Activated gamma-delta T cell (primary cell): Measurements from ENCODE around the gene AGAP2.
"Not testable (repeated sequence)": the region's sequence is repeated elsewhere in the genome, so short reads cannot be mapped to it uniquely, and the experiment has no call there.

Experiments
- DNase-seq: peaks from one replicate; lab custom pipeline; 2025; lab: John Stamatoyannopoulos, UW

AGAP2 gene

DNA sequence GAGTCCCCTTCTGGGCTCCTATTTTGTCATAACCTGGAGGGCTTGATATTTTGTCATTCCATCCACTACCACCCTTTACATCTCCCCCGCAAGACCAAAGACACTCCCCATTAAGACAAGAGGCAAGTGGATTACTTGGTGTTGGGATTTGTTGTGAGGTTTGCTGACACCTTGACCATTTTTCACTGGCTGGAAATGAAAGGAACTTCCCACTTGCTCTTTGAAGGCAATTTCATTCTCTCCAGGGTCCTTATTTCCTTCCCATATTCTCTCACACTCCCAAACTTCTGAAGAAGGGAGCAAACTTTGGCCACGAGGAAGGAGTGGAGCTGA lies 14.9 kb downstream of the AGAP2 start:
- no peak for DNase-seq

DNA sequence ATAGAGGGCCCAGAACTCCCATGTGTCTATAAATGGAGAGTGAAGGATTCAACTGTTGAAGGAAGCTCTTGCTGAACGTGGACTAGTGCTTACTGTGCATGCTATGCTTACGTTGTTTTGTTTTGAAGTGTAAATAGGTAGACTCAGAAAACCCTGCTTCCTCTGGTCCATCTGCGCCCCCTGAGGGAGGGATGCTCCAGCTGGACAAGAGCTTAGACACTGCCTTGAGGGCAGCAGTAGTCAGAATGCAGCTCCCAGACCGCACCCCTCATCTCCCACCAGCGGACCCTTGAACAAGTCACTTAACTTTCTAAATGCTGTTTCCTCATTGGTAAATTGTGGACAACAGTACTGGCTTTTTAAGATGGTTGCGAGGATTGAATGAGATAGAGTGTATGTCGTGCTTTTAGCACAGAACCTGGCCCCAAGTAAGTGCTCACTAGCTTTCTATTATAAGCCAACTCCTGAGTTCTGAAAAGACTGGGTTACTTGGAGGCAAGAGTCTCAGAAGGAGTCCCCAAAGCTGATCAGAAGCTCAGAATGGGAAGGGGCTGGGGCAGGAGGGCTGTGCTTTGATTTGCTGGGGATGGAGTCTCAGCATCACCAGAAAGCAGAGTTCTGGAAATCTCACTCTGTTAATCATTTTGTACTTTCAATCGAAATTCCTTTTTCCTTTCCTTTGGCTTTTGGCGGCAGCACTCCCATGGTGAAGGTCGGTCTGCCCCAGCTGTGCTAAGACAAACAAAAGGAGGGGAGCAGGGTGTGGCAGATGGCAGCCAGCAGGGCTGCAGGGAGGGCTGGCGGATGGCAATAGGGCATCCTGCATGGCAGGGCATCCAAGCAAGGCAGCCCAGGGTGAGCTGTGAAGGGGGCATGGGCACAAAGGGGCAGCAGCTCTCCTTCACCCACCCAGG lies 15.6 kb downstream of the AGAP2 start:
- DNase-seq, result no peak

DNA sequence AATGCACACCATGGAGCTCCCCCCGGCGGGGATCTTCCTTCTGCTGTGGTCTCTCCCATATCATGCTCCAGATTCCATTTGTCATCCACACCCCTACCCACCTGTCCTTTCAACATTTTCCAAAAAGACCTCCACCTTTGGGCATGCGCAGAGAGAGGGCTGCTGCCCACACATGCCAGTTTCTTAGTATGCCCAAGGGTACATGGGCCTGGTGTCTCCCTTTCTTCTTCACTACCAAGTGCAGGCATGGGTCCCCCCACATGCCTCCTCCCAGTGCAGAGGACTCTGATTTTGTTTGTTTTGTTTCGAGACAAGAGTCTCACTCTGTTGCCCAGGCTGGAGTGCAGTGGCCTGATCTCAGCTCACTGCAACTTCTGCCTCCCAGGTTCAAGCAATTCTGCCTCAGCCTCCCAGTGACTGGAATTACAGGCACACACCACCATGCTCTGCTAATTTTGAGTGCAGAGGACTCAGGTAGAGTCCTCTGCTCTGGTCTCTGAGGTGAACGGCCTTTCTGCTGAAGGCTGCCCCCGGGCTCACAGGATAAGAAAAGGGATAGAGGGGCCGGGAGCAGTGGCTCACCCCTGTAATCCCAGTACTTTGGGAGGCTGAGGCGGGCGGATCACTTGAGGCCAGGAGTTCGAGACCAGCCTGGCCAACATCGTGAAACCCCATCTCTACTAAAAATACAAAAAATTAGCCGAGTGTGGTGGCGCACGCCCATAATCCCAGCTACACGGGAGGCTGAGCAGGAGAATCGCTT lies 16.5 kb downstream of the AGAP2 start:
- not testable (repeated sequence) for DNase-seq

DNA sequence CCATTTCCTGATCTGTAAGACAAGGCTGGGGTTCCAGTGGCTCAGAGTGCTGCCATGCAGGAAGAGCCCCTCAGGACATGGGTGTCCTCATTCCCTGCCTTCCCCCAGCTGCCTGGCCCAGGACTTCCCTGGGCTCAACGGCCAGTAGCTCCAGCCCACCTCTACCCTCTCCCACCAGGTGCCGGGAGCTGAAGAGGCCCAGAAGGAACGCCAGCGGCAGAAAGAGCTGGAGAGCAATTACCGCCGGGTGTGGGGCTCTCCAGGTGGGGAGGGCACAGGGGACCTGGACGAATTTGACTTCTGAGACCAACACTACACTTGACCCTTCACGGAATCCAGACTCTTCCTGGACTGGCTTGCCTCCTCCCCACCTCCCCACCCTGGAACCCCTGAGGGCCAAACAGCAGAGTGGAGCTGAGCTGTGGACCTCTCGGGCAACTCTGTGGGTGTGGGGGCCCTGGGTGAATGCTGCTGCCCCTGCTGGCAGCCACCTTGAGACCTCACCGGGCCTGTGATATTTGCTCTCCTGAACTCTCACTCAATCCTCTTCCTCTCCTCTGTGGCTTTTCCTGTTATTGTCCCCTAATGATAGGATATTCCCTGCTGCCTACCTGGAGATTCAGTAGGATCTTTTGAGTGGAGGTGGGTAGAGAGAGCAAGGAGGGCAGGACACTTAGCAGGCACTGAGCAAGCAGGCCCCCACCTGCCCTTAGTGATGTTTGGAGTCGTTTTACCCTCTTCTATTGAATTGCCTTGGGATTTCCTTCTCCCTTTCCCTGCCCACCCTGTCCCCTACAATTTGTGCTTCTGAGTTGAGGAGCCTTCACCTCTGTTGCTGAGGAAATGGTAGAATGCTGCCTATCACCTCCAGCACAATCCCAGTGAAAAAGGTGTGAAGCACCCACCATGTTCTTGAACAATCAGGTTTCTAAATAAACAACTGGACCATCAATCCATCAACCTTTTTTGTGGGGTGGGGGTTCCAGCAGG lies 17.6 kb downstream of the AGAP2 start:
- DNase-seq, result no peak

DNA sequence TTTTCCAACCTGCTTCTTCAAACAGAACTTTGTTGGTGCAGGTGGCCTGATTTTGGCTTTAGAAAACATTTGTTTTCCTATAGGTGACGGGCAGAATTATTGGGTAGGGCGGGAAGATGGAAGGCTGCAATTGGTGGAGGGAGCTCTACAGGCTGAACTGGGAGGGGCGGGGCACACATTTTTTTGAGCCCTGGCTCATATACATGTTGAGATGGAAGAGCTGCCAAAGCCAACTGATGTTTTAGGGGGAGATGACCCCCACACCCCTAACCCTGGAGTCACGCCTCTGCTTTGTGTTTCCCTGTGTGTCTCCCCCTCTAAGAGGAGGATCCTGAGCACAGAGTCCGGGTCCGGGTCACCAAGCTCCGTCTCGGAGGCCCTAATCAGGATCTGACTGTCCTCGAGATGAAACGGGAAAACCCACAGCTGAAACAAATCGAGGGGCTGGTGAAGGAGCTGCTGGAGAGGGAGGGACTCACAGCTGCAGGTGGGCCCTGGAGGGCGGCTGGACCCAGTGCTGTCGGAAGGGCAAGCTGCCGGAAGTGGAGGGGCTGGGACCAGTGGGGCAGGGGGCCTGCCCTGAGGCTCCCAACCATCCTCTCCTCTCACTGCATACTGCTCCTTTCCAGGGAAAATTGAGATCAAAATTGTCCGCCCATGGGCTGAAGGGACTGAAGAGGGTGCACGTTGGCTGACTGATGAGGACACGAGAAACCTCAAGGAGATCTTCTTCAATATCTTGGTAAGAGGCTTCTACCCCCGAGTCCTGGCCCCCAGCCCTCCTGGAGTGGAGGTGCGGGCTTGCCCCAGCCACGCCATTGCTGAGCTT lies 18.6 kb downstream of the AGAP2 start:
- no peak for DNase-seq

DNA sequence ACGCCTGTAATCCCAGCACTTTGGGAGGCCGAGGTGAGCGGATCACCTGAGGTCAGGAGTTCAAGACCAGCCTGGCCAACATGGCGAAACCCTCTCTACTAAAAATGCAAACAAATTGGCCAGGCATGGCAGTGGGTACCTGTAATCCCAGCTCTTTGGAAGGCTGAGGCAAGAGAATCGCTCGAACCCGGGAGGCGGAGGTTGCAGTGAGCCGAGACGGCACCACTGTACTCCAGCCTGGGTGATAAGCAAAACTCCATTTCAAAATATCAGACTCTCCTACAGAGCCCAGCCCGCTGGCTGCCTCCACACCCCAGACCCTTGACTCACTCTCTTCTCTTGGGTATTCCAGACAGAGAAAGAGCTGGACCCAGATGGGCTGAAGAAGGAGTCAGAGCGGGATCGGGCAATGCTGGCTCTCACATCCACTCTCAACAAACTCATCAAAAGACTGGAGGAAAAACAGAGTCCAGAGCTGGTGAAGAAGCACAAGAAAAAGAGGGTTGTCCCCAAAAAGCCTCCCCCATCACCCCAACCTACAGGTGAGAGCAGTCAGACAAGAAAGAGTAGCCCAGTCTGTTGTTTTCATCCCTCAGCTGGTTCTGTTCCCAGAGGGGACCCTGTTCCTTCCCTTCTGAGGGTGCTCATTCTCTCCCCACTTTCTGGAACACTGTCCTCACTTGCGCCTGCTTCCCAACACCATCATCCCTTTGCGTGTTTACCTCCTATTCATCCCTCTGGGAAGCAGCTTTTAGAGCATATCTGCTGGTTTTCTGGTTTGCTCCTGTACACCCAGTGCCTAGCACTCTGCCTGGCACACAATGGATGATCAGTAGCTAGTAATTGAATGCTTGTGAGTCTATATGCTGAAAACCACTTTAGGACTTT lies 19.7 kb downstream of the AGAP2 start:
- DNase-seq, result no peak

DNA sequence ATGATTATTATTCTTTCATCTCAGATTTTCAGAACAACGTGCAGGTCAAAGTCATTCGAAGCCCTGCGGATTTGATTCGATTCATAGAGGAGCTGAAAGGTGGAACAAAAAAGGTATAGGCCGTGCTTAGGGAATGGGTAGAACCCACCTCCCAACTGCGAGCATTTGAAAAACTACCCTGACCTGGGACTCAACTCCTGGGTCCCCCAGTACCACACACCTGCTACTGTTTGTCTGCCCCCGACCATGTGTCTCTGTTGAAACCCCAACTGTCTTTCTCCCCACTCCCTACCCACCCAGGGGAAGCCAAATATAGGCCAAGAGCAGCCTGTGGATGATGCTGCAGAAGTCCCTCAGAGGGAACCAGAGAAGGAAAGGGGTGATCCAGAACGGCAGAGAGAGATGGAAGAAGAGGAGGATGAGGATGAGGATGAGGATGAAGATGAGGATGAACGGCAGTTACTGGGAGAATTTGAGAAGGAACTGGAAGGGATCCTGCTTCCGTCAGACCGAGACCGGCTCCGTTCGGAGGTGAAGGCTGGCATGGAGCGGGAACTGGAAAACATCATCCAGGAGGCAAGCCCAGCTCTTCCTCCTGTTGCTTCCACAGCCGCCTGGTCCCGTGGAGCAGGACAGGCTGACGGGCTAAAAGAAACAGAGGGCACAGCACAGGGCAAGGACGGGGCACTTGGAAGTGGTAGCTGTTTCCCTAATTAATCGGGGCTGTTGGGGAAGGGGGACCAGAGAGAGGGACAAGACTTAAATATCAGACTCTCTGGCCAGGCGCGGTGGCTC lies 20.5 kb downstream of the AGAP2 start:
- DNase-seq, result no peak

DNA sequence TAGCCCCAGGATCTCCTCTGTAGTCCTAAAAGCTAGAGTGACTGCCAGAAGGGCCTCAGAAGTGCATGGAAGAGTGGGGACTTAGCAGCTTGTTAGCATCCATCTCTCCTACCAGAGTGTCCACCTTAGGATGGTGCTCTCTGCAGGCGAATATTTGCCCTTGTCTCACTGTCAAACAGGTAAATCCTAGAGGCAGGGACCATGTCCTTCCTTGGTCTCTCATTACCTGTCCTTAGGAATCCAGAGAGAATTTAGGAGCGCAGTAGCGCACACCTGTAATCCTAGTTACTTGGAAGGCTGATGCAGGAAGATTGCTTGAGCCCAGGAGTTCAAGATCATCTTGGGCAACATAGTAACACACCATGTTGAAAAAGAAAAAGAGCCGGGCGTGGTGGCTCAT lies 21.4 kb downstream of the AGAP2 start:
- no peak for DNase-seq

DNA sequence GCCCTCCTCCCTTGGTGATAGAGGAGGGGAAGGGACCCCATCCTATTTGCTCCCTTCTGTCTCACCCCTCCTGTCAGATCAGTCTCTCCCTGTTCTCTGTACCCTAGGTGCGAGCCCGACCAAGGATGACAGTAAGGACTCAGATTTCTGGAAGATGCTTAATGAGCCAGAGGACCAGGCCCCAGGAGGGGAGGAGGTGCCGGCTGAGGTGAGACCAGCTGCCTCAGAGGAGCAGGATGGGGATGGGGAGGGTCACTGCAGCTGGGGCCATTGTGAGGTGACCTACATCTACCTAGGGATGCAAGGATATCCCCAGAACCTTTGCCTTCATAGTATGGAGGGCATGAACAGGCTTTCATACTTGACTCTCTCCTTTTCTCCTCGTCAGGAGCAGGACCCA lies 22.2 kb downstream of the AGAP2 start:
- DNase-seq, result no peak

DNA sequence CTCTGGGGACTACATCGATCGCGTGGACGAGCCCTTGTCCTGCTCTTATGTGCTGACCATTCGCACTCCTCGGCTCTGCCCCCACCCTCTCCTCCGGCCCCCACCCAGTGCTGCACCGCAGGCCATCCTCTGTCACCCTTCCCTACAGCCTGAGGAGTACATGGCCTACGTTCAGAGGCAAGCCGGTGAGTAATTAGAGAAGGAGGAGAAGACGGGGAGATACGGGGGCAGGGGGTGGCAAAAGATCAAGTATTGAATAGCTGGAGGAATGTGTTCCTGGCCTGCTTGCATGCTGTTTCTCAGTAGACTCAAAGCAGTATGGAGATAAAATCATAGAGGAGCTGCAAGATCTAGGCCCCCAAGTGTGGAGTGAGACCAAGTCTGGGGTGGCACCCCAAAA lies 22.8 kb downstream of the AGAP2 start:
- DNase-seq, result no peak

DNA sequence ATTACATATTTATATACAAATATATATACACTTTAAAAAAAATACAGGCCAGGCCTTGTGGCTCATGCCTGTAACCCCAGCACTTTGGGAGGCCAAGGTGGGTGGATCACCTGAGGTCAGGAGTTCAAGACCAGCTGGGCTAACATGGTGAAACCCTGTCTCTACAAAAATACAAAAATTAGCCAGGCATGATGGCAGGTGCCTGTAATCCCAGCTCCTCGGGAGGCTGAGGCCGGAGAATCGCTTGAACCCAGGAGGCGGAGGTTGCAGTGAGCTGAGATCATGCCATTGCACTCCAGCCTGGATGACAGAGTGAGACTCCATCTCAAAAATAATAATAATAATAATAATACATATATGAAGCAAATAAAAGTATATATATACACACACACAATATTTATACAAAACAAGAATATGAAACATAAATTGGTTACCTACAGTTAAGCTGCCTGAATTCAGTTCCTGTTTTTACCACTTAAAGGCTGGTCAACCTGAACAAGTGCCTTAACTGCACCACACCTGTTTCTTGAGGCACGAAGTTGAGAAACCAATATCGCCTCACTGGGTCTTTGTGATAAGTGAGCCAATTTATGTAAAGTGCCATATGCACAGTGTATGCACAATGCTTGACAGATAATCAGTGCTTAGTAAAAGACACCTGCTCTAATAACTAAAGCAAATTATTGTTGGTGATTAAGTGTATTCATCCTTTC lies 23.4 kb downstream of the AGAP2 start:
- not testable (repeated sequence) for DNase-seq

DNA sequence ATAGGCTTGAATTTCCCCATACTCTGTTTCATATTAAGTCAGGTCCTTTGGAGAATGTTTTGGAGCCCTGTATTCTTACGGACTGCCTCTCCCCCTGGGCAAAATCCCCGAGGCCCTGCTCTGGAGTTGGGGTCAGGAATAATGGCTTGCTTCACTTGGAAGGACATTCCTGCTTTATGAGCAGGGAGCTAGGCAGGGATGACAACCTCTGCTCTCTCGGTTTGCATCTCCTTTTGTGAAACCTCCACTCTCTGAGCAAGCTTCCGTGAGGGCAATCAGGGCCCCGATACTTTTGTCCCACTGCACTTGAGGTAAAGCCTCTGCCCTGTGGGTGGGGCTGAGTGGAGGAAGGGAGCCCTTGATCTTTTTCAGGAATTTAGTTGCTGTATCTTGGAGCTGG lies 25.3 kb downstream of the AGAP2 start:
- no peak for DNase-seq

DNA sequence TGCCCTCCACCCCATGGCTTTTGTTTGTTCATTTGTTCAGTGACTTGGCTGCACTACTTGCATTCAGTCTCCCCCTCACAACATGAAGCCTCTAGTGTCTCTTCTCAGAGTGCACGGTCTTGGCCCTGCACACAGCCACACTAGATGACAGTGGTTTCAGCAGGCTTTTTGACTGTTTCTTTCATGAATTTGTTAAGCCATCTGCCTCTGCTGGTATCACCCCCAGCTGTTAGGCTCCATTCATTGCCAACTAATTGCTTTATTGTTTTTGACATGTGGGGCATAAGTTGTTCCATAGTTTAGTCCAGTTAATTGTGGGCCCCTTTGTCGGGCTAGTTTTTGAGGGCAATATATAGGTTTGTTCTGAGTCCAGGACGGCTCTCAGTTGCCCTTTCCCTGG lies 25.8 kb downstream of the AGAP2 start:
- DNase-seq, result no peak

DNA sequence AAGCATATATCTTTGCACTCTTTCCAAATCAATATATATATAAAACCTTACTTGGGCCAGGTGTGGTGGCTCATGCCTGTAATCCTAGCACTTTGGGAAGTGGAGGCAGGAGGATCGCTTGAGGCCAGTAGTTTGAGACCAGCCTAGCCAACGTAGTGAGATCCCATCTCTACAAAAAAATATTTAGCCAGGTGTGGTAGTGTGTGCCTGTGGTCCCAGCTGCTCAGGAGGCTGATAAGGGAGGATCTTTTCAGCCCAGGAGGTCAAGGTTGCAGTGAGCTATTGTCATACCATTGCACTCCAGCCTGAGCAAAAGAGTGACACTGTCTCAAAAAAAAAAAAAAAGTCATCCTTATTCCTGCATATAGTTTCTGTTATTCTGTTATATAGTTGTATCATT lies 30.2 kb downstream of the AGAP2 start:
- DNase-seq, result no peak

DNA sequence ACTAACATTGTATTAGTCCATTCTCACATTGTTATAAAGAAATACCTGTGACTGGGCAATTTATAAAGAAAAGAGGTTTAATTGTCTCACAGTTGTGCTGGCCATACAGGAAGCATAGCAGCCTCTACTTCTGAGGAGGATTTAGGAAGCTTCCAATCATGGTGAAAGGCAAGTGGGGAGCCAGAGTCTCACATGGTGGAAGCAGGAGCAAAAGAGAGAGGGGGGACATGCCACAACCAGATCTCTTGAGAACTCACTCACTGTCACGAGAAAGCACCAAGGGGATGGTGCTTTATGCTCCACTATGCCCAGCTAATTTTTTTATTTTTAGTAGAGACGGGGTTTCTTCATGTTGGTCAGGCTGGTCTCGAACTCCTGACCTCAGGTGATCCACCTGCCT lies 31.3 kb downstream of the AGAP2 start:
- no peak for DNase-seq

DNA sequence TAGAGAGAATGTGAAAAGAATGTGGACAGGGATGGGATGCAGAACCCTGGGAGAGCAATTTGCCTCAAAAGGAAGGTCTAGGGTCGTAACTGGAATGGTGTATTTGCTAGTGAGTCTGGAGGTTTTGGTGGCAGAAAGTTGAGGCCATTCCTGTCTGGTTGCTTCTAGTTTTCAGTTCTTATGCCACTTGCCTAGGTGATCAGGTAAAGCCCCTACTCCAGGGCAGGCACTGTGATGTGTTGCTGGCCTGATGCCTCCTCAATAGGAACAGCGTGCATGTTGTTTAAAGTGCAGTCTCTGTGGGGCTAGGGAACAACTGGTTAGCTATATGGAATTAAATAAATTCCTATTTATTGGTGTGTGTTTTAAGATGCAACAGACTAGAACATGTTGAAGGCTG lies 38.2 kb downstream of the AGAP2 start:
- DNase-seq, result no peak

DNA sequence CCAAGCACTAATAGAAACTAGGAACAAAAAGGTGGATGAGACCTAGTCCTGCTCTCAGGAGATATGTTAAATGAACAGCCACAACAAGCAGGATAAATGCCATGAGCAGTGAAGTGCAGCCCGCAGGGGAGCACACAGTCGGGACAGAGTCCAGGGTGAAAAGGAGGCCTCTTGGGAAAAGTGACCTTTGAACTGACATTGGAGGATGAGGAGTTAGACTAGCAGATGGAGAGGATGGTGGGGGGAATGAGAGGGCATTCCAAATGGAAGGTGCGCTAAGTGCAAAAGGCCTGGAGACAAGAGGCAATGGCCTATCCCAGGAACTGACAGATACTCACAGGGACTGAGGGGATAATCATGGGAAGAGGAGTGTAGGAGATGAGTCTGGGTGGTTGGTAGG lies 40.1 kb downstream of the AGAP2 start:
- DNase-seq, result no peak

DNA sequence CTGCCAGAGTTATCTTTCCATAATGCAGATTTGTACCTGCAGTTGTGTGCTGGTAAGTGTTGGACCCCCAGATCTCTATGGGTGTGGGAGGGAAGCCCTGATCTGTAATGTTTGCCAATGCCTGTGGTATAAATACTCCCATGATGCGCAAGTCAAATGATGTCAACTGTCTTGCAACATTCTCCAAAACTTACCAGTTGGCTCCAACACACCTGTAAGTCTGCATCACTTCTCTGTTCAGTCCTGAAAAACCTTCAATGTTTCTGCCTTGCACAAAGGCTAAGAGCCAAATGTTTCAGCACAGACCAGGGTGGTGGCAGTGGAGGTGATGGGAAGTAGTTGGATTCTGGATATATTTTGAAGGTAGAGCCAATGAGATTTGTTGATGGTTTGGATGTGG lies 41.5 kb downstream of the AGAP2 start:
- DNase-seq, result no peak
